GM10266 (cell line): Measurements from ENCODE around the gene SESN2.

Experiments
- DNase-seq: peaks from one replicate; pipeline ENCODE4 v3.0.0; 2012; ENCODE audit errors: extremely low spot score
- CTCF ChIP-seq: IDR thresholded peaks from 2 replicates; pipeline ENCODE4 v1.5.1; 2012; ENCODE audit warnings: mild to moderate bottlenecking, low read depth; ENCODE audit not compliant: control insufficient read depth, insufficient read depth; ENCODE audit errors: missing control alignments

SESN2 gene

GRCh38 chr1:28301368-28302174, 42.3 kb downstream of the SESN2 start:
- DNase-seq = no peak

GRCh38 chr1:28302247-28302646, 42.9 kb downstream of the SESN2 start:
- no peak for TF ChIP-seq CTCF
- no peak for DNase-seq

More at GRCh38 chr1:28301368-28302174, 42.3 kb downstream of the SESN2 start:
- no peak for TF ChIP-seq CTCF

- no peak for DNase-seq
- TF ChIP-seq CTCF = no peak
Measured at GRCh38 chr1:28306301-28306949, 47.1 kb downstream of the SESN2 start.

- DNase-seq = no peak
- no peak for TF ChIP-seq CTCF
Measured at GRCh38 chr1:28308750-28309149, 49.4 kb downstream of the SESN2 start.

- no peak for DNase-seq
- TF ChIP-seq CTCF = no peak
Measured at GRCh38 chr1:28309702-28310101, 50.4 kb downstream of the SESN2 start.

GRCh38 chr1:28313702-28314546, 54.6 kb downstream of the SESN2 start:
- DNase-seq = no peak
- no peak for TF ChIP-seq CTCF

- TF ChIP-seq CTCF = no peak
- no peak for DNase-seq
Measured at GRCh38 chr1:28314547-28314941, 55.2 kb downstream of the SESN2 start.
